ENCODE measurements around the gene KCNA10. TPM values are rescaled to one million over a fixed set of nuclear protein-coding genes. Genes with fewer than 3 reads are reported as not detected.

The KCNA10 gene
- total RNA-seq, 1 donor from 2014 or later: not detected

DNA sequence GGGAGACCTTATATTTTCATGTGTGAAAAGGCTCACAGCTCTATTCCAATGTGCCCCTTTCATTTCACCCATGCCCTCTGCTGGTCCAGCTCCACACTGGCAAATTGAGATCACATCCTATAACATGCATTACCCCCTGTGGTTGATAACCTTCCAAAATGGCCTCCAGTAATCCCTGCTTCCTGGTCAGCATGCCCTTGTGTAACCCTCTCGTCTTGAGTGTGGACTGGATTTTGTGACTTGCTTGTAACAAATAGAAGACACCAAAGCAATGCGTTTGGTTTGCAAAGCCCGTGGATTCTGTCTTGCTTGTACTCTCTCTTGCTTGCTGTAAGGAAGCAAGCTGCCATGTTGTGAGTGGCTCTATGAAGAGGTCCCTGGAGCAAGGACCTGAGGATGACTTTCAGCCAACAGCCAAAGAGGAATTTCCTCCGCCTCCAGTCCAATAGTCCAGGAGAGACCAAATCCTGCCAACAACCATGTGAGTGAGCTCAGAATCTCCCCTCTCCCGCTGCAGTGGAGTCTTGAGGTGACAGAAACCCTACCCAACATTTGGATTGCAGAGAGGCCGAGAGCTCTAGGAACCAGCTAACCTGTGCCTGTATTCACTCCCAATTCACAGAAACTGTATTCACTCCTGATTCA, 17.4 kb downstream of the KCNA10 start:
- no peak for DNase-seq (ENCODE audit: low read depth in 2 of 2)

DNA sequence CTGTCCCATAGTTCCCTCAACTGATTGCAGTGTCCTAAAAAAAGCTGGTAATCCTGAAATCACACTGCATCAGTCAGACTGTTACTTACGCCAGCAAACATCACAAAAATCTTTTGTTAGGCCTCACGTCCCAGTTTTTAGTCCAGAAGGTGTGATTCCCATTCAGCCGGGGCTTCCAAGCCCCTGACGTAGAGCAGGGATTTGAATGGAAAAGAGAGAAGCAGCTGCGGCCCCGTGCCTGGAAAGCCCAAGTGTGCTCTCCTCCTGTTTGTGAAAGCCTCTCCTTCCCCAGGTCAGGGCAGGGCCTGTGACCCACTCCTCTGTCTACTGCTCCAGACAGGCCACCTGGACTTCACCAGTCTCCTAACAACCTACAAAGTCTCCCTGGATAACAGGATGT, 20.7 kb downstream of the KCNA10 start:
- no peak for DNase-seq (ENCODE audit: low read depth in 2 of 2)

GRCh38 chr1:110495926-110496600, 22.9 kb downstream of the KCNA10 start:
- DNase-seq (ENCODE audit: low read depth in 2 of 2): peak; percentile 76 to 82

DNA sequence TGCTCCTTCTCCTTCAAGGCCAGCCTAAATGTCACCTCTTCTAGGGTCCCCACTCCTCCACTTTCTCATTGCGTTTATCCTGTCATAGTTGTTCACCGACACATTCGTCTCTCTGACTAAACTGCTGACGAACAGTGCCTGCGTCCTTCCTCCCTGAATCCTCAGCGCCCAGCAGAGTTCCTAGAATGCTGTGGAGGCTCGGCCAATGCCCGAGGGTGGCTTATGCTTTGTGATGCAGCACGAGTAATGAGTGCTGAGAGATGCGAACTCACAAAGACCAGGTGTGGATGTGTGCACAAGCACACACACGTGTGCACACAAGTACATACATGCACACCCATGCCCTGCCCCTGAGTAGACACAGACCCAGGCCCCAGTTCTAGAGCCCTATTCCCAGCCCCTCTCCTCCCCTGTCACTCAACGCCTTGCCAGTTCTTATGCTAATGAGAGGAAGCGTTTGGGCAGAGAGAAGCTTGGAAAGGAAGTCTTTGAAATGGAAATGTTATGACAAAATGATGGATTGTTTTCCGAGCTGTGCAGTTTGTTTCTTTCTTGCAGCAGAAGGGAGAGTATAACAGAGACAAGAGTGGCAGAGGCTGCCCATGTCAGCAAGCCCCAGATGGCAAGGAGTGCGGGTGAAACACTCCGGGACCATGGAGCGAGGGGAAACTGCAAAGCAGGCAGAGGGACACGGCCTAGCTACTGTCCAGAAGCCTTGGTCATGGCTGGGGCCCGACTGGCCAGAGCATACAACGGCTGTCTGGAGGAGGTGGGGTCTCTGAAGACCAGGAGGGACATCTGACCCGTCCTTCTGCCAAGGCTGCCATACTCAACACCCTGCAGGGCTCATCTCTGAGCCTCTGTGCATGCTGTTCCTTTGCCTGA, 24.2 kb downstream of the KCNA10 start:
- DNase-seq (ENCODE audit: low read depth in 2 of 2): peak in 1 of 2 donors; percentile 17

DNA sequence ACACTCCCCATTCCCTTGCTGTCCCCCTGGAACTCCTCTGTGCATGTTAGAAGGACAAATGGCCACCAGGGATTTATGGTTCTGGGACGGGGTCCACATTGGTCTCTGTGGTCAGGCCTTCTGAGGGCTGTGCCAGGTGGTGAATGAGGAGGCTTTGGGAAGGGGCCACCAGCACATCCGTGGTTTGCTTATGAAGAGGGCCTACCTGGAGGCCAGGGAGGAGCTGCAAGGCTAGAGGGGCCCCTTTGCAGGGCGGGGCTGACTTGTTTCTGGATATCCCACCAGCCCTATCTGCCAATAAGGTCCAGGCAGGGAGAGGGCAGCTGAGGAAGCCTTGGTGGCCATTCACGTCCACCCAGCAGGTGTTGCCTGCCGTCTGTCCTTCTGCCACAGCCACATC, 24.9 kb downstream of the KCNA10 start:
- DNase-seq (ENCODE audit: low read depth in 2 of 2): no peak

GRCh38 chr1:110493059-110493699, 25.8 kb downstream of the KCNA10 start:
- DNase-seq (ENCODE audit: low read depth in 2 of 2): no peak

GRCh38 chr1:110492573-110492972, 26.4 kb downstream of the KCNA10 start:
- no peak for DNase-seq (ENCODE audit: low read depth in 2 of 2)

DNA sequence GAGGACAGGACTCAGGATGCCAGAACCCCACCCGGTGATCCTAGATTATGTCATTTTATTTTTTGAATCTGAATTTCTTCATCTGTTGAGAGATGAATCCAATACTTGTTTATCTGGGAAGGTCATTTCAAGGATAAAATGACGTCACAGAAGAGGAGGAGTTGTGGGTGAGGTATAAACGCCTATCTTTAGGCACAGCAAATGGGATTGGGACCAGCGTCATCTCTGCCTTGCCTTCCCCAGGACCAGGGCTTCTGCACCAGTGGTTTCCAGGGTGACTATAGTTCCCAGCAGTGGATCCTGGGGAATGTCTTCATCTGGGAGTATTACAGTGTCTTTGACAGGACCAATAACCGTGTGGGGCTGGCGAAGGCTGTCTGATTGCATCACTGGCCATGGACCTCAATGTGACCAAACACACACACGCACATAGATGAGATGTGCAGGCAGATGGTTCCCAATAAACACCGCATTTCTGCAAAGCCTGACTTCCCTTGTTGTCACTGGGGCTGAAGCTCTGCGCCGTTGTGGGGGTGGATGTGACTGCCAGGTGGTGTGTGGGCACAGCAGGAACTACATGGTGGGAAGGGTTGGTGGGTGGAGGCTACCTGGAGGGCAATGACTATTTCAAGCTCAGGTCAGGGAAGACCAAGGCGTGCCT, 28.1 kb downstream of the KCNA10 start:
- DNase-seq (ENCODE audit: low read depth in 2 of 2): no peak

DNA sequence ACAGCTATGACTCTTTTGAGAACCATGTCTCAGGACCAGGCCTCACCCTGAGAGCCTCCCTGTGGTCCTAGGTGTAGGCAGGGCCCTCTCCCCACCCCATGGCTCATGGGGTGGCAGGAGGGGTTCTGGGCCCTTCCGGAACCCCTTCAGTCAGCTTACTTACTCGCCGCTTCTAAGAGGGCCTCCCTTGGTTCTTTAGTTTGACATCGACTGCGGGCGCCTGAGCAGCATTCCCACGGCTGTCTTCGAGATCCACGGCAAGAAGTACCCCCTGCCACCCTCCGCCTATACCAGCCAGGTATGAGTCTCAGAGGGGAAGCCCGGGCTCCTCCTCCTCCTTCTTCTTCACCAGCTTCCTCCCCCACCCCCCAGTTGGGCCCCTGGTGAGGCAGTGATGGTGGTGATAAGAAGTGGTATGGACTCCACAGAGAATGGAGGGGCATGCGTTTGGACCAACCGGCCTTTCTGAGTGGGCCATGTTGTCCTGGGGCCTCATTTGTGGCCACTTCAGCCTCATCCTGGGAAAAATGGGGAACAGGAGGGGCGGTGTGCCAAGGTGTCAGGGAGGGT, 28.9 kb downstream of the KCNA10 start:
- DNase-seq (ENCODE audit: low read depth in 2 of 2): no peak

DNA sequence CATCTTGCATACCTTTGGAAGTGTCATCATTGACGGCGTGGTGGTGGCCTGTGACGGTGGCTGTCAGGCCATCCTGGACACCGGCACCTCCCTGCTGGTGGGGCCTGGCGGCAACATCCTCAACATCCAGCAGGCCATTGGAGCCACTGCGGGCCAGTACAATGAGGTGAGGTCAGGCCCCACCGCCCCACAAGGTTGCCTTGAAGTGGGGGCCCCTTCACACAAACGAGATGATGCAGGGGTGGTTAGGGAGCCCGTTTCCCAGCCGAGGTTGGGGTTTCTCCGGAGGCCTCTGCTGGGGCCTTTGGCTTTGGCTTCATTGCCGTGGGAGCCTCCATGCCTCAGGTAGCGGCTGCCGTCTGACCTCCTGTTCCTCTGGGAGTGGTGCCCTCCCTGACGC, 29.6 kb downstream of the KCNA10 start:
- no peak for DNase-seq (ENCODE audit: low read depth in 2 of 2)

DNA sequence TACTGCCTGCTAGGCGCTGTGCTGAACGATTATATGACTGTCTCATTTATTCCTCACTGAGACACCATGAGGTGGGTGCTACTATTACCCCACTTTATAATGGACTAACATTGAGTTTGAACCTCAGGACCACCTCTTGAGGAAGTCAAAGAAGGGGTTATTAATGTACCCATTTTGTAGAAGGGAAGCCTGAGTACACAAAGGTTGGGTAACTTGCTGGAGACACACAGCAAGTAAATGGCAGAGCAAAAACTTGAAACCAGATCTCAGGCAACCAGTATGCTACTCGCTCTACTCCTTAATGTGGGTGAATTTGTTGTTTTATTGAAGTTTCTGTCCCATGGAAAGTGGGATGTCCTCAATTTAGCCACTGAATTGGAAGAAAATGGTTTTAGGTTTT, 30.1 kb downstream of the KCNA10 start:
- DNase-seq (ENCODE audit: low read depth in 2 of 2): no peak

DNA sequence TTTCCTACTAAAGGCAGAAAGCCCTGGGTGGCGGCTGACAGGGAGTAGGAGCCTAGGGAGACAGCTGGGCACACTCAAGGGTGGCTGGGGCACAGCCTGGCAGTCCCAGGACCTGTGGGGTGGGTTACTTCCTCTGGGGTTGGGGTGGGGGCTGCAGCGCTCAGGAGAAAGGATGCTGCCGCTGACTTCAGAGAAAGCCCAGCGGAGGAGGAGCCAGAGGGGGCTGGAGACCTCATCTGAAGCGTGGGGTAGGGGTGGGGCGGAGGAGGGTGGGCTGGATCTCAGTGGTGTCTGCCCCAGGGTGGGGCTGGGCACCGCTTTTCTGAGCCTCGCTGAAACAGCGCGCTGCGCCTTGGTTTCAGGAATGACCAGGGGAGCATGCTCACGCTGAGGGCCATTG, 30.8 kb downstream of the KCNA10 start:
- DNase-seq (ENCODE audit: low read depth in 2 of 2): no peak

DNA sequence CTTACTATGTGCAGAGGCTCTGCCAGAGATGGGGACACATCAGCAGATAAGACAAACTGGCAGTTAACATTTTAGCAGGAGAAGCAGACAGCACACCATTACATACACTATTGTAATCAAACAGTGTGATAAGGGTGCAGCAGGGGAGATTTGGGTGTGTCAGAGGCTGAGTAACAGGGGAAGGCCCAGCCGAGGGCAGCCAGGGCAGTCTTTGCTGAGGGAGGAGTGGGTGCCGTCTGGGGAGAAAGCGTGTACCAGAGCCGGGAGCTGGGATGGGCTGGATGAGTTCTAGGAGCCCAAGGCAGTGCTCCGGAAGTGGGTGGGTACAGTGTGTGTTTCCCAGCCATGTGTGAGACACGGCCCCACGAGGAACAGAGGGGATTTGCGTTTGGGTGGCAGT, 31.2 kb downstream of the KCNA10 start:
- DNase-seq (ENCODE audit: low read depth in 2 of 2): no peak

DNA sequence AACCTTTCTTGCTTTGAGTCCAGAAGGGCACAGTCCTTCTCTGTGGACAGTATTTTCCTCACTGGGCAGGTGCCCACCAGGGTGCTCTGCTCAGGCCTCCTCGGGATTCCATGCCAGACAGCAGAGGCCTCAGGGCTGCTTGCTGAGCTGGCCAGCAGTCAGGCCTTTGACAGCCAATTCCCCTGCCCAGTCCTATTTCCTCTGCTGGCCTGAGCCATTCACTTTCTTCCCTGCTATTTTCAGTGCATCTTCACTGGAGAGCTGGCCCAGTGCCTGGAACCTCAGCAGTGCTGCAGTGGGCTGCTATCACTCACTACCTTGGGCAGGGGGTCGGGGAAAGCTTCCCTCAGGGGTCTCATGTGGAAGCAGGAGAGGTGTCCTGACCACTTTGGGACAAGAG, 33.2 kb downstream of the KCNA10 start:
- DNase-seq (ENCODE audit: low read depth in 2 of 2): no peak

GRCh38 chr1:110484801-110485200, 34.2 kb downstream of the KCNA10 start:
- DNase-seq (ENCODE audit: low read depth in 2 of 2): no peak

DNA sequence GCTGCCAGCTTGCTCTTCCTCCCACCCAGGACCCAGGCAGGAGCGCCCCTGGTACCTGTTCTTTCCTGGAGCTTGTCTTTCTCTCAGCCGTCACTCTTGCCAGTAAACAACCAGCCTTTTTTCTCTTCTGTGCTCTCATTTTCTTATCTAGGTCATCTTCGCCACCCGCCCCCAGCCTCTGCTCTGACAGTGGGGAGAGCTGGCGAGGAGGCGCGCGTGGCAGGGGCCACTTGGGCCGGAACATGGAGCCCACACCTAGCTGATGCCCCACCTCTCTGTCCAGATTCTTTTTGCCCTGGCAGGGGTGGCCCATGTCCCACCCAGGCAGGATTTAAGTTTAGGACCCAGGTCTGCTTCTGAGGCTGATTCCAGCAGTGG, 35.7 kb downstream of the KCNA10 start:
- no peak for DNase-seq (ENCODE audit: low read depth in 2 of 2)

GRCh38 chr1:110482662-110483307, 36.2 kb downstream of the KCNA10 start:
- peak in 1 of 2 donors; percentile 8 for DNase-seq (ENCODE audit: low read depth in 2 of 2)

- no peak for DNase-seq (ENCODE audit: low read depth in 2 of 2)
Observed at GRCh38 chr1:110481968-110482623, 36.9 kb downstream of the KCNA10 start.

DNA sequence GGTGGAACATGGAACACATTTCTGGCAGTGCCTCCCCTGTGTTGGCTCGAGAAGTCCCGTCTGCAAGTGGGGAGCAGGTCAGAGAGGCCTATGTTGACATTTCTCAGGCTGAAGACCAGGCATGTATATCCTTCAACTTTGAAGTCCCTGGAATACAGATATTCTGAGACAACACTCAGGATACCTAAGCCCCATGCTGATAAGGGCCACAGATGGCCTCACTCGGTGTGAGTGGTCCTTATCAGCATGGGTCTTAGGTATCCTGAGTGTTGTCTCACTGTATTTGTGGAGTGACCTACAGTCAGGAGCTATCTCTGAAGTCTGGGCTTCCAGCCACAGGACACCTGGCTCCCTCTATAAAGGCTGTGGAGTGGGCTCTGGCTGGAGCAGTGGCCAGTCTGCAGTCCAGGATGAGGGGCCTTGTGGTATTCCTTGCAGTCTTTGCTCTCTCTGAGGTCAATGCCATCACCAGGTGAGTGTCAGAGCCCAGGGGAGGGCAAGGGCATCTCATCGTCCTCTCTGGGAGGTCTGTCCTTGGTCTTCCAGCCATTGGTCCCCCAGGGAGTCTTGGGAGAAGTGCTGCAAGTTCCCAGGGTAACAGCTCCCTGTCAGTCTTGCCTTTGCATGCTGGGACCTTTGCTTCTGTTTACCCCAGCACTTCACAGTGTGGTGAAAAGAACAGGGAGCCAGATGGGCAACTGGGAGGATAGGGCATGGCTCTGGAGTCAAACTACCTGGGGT, 38.4 kb downstream of the KCNA10 start:
- no peak for DNase-seq (ENCODE audit: low read depth in 2 of 2)
